ENCODE data around the gene NDUFS6. TPM values are rescaled to one million over a fixed set of nuclear protein-coding genes. Genes with fewer than 3 reads are reported as not detected.

The NDUFS6 gene
- total and polyA plus RNA-seq, 11 donors = 55.9 to 311 (median 95.9) TPM

GRCh38 chr5:1785984-1786383, 15.2 kb upstream of the NDUFS6 start:
- H3K4me3 ChIP-seq = no peak overlapping the region
- H3K9me3 ChIP-seq = no peaks in the 10 kb centered on the region
- TF ChIP-seq POLR2A (IDR thresholded peaks at IDR 0.05) (no peak), CTCF (IDR thresholded peaks at IDR 0.05) (no peak)
- ATAC-seq (no peak), DNase-seq (no peak)
- peaks cover 0 to 6% (median 0%) of the 10 kb centered on the region in 9 donors for H3K27me3 ChIP-seq
- H3K27ac ChIP-seq = no peak overlapping the region
- H3K4me1 ChIP-seq = peaks cover 0 to 17% (median 5%) of the 10 kb centered on the region in 12 donors
- no peaks in the 10 kb centered on the region for H3K36me3 ChIP-seq
- 90 to 94% (median 93%) methylated on average over 13 of the region's 13 CpGs for WGBS, 4 donors
- intact Hi-C loops (cut with DNase I) = no loop called here

GRCh38 chr5:1786621-1787471, 14.4 kb upstream of the NDUFS6 start:
- Histone ChIP-seq H3K9me3 (no peaks in the 10 kb centered on the region), H3K4me3 (no peak overlapping the region), H3K27me3 (peaks cover 0 to 5% (median 0%) of the 10 kb centered on the region in 9 donors), H3K27ac (no peak overlapping the region), H3K4me1 (peaks cover 0 to 18% (median 5%) of the 10 kb centered on the region in 12 donors), H3K36me3 (no peaks in the 10 kb centered on the region)
- intact Hi-C loops (cut with DNase I) = no loop called here
- 93 to 97% (median 95%) methylated on average over 20 to 29 of the region's 29 CpGs for WGBS, 4 donors
- no peak for DNase-seq
- no peak for TF ChIP-seq POLR2A (IDR thresholded peaks at IDR 0.05)
- no peak for TF ChIP-seq CTCF (IDR thresholded peaks at IDR 0.05)
- no peak for ATAC-seq

GRCh38 chr5:1787472-1788047, 13.6 kb upstream of the NDUFS6 start:
- Histone ChIP-seq H3K9me3 (no peaks in the 10 kb centered on the region), H3K27me3 (no peaks in the 10 kb centered on the region), H3K36me3 (no peaks in the 10 kb centered on the region), H3K27ac (no peak overlapping the region), H3K4me3 (no peak overlapping the region), H3K4me1 (peaks cover 0 to 18% (median 5%) of the 10 kb centered on the region in 12 donors)
- intact Hi-C loops (cut with DNase I) = no loop called here
- DNase-seq (no peak), ATAC-seq (no peak)
- TF ChIP-seq CTCF (IDR thresholded peaks at IDR 0.05) = no peak
- TF ChIP-seq POLR2A (IDR thresholded peaks at IDR 0.05) = no peak
- WGBS, 4 donors = 88 to 94% (median 91%) methylated on average over 12 of the region's 12 CpGs

GRCh38 chr5:1788200-1788599, 13.0 kb upstream of the NDUFS6 start:
- TF ChIP-seq CTCF (IDR thresholded peaks at IDR 0.05) (no peak), POLR2A (IDR thresholded peaks at IDR 0.05) (no peak)
- DNase-seq = no peak
- H3K27ac ChIP-seq = no peak overlapping the region
- no peak overlapping the region for H3K4me3 ChIP-seq
- no peaks in the 10 kb centered on the region for H3K9me3 ChIP-seq
- 91 to 95% (median 92%) methylated on average over 7 of the region's 7 CpGs for WGBS, 4 donors
- intact Hi-C loops (cut with DNase I) = no loop called here
- peaks cover 0 to 17% (median 5%) of the 10 kb centered on the region in 12 donors for H3K4me1 ChIP-seq
- no peaks in the 10 kb centered on the region for H3K27me3 ChIP-seq
- ATAC-seq = no peak
- H3K36me3 ChIP-seq = no peaks in the 10 kb centered on the region

All from heart left ventricle (tissue), 16 donors.